GM19438 (cell line): ENCODE results near the gene PHYHD1.

Experiments
- ATAC-seq: cut with Tn5 transposase; IDR thresholded peaks from one replicate; pipeline ENCODE4 v1.9.1; 2021; ENCODE audit warnings: low read depth; ENCODE audit not compliant: unreplicated experiment

The PHYHD1 gene

DNA sequence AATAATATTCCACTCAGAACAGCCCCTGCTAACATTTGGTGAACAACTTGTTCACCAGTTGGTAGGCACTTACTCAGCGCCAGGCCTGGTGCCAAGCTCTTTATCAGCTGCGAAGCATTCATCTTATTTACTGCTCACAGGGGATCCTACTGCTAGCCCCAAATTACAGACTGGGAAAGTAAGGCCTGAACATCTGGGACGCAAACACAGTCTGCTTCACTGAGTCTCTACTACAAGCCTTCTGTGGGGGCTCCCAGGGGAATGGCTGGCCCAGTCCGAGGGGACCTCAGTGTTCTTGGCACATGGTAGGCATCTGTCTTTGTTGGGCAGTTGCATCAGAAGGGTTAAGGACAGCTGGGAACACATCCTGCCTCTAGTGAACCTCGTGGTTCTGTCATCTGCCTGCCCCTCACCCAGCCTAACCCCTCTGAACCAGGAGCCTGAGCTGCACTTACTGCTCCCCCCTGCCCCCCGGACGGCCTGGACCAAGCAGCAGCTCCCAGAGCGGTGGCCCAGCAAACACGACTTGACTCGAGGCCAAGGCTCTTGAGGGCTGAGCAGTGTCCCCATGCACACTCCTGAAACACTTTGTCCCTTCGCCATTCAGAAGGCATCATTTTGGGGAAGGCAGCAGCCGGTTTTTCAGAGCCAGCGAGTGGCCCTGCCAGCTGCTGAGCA is at the start of gene PHYHD1:
Gene PHYHD1 (plus strand): TSS at position 602 of the 678 bp plus-strand sequence. CDS start 1,342 bp downstream, outside the sequence.
- no peak for ATAC-seq

DNA sequence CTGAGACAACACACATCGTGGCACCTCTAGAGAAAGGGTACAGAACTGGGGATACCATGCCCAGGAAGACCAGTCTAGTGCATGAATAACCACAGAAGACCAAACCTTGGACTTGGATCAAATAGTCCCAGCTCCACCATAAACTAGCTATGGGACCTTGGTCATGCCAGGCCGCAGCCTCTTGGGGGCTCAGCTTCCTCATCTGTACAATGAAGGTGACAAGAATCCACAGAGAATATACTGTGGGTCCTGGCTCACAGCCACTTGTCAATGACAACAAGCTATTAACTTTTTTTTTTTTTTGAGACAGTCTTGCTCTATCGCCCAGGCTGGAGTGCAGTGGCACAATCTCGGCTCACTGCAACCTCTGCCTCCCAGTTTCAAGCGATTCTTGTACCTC is 42.9 kb upstream of the PHYHD1 start:
- no peak for ATAC-seq

DNA sequence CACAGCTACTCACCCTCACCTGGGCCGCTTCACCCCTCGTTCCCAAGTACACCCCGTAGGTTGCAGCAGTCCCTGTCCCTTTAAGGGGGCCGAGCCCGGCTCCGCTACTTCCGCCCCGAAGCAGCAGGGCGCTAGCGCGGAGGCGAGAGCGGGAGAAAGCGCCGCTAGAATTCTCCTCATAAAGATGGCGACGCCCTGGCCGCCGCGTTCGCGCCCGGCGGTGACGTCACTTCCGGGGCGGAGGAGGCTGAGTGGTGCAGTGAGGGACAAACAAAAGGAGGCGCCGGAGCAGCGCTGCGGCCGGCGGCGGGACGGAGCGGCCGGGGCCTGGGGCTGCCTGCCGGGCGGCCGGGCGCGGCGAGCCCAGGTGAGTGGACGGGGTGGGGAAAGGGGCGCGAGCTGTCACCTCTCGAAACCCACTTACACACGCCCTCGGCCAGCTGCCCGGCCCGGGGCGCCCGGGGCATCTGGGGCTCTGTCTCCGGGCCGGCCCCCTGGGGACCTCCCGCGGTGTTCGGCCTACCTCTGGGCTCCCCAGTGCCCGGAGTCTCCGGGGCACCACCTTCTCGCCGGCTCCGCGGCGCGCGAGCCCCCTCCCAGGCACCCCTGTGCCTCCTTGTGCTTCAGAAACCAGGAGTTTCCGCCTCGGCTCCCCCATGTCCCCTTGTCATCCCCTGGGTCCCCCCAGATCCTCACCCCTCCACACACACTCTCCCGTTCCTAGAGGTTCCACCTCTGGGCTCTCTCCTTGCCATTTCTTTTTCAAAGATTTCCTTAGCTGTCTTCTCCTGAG is 38.7 kb upstream of the PHYHD1 start, which contains the start of the genes KYAT1 and LRRC8A:
Gene KYAT1 (minus strand): TSS at position 67 of the 793 bp plus-strand sequence. CDS start 36,545 bp downstream, outside the sequence.
Gene LRRC8A (plus strand): TSS at position 250 of the 793 bp plus-strand sequence. CDS start 25,032 bp downstream, outside the sequence.
- ATAC-seq: peak; percentile 72

DNA sequence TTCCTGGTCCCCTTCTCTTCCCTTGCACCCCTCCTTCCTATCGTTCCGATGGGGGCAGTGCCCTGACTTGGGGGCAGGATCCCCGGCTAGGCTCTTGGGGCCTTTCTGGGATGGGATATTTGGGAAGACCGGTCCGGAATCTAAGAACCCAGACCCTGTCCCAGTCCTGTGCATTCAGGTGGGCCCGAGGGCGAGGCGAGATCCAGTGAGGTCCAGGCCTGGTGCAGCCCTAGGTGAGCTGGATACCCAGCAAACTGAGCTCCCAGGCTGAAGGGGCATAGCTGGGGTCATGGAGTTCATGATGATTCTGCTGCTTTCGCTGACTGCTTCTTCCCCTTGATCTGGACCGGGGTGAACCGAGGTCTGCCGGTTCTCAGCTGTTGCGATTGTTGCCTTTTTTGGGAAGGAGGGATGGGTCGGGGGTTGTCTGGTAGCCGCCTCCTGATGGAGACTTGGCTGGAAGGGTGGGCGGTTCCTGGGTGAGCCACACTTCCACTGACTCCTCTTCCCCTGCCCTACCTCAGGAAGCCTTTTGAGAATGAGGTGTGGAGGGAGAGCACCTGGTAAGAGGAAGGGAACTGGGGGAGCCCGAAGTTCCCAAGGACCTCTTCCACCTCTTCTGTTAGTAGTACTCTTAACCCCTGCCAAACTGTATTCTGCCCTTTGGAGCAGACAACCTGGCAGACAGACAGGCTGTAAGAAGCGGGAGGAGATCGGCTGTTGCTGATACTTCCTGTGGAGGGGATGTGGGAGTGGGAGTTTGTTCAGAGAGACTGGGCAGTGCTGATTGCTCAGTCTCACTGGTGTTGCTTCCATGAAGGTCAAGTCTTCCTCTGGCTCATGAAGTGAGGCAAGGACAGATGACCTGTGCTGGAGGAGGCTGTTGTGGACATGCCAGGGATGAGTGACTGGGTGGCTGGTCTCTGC is 37.8 kb upstream of the PHYHD1 start:
- ATAC-seq: no peak

DNA sequence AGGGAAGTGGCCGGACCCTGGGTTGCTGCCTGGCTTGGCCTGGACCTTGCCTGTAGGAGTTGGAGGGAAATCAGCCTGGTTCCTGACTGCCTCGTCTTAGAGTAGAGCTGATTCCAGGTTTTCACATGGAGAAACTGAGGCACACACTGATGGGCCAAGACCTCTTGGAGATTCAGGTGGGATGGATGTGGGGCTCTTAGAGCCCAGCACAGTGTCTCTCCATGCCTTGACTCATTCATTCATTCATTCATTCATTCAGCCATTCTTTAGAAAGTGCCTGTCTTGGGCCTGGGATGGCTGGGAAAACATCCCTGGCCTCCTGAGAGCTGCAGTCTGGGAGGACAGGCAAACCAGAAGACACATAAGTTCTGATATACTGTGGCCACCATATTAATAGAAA is 36.6 kb upstream of the PHYHD1 start:
- ATAC-seq: no peak

DNA sequence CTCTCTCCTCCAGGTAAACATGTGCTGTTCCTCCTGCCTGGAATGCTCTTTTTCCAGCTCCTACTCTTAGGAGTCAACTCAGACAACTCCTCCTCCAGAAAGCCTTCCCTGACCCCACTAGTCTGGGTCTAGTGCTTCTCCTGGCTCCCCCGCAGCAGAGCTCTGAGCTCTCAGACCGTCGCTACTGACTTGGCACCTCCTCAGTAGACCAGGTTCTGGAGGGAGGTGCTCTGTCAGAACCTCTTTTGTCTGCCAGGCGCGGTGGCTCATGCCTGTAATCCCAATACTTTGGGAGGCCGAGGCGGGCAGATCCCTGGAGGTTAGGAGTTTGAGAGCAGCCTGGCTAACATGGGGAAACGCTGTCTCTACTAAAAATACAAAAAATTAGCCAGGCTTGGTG is 35.4 kb upstream of the PHYHD1 start:
- no peak for ATAC-seq

DNA sequence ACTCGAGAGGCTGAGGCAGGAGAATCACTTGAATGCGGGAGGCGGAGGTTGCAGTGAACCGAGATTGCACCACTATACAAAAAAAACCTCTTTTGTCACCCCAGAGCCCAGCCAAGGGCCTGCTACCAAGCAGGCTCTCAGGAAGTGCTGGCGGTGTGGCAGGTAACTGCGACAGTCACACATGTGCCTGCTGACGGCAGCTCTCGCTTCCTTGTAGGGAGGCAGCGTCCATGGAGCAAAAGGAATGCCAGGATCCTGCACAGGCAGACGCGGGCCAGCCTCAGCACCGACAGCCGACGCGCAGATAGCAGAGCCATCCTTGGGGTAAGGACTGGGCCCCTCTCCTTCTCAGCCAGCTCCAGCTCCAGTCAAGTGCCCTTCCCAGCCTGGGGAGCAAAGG is 35.0 kb upstream of the PHYHD1 start:
- ATAC-seq: no peak

DNA sequence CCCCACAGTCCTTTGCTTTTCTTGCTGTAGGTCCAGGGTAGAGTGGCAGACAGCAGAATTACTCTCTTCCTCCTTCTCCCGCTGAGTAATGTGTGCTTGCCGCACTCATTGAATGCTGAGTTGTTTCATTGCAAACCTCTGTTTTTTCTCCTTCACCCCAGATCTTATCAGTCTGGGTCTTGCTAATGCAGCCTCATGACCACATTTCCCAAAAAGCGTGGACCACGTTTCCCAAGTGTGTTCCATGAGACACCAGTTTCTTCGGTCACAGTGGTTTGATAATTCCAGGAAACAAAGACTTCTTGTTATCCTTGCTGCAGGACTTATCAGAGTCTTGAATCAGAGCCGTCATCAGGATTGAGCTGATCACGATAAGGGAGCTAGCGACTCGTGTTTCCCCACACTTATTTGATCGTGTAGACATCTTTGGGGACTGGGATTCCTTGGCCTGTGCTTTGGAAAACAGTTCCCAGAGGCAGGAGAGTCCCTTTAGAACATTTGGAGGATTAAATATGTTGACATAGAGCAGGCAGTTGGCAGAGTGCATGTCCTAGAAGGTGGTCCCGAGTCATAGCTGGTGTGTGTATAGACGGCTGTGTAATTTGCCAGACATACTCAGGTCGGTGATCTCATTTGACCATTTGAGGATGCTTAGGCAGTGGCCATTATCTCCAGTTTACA is 34.4 kb upstream of the PHYHD1 start:
- ATAC-seq: no peak

DNA sequence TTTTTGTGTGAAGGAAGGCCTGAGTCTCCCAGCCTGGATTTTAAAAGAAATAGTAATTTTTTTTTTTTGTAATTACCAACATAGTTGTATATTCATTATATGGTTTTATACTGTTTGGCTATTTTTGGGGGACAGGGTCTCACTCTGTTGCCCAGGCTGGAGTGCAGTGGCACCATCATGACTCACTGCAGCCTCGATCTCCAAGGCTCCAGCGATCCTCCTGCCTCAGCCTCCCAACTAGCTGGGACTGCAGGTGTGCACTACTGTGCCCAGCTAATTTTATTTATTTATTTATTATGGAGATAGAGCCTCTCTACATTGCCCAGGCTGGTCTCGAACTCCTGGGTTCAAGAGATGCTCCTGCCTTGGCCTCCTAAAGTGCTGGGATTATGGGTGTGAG is 33.7 kb upstream of the PHYHD1 start:
- ATAC-seq: no peak

DNA sequence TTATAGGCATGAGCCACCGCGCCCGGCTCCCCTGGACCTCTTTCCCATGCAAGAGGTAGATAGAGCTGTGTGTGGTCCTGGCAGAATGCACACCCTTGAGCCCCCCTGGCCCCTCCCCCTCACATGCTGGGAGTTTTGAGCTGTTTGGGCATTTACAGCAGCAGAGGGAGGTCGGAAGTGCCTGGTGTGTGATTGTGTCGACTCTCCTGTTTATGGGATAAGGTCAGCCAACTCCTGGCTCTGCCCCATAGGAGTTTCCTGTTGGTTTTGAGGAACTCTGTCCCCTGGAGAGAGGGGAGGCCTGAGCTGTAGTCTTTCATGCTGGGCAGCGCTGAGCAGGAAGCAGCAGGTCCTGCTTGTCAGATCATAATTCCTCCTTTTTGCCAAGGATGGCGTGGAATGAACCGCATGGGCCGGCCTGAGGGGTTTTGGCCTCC is 32.9 kb upstream of the PHYHD1 start:
- no peak for ATAC-seq

DNA sequence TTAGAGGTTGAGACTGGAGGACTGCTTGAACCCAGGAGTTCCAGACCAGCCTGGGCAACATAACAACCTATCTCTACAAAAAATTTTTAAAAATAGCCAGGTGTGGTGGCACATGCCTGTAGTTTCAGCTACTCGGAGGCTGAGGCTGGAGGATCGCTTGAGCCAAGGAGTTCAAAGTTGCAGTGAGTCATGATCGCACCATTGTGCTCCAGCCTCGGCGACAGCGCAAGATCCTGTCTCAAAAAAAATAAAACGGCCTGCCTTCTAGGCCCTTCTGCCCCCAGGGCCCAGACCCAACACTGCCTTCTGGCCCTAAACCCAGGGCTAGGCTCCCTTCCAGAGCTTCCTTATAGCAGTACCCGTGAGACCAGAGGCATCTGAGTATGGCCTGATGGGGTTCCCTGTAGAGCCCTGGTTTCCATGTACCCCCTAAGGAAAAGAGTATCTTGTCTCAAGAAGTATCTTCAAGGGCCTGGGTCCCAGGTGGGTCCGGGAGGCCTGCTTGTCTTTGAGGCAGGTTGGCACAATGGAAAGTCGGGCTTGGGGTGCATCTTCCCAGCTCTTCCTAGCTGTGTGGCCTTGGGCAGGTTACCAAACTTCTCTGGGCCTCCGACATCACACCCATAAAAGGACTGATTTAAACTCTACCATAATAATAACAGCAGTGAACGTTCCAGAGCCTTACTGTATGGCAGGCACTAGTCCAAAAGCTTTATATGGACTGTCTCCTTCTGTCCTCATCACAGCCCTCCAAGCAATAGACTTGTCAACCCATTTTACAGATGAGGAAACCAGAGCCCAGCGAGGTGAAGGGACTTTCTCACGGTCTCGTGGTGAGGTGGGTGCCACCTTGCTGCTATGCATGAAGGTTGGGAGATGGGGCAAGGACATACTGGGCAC is 29.2 kb upstream of the PHYHD1 start:
- ATAC-seq: no peak

DNA sequence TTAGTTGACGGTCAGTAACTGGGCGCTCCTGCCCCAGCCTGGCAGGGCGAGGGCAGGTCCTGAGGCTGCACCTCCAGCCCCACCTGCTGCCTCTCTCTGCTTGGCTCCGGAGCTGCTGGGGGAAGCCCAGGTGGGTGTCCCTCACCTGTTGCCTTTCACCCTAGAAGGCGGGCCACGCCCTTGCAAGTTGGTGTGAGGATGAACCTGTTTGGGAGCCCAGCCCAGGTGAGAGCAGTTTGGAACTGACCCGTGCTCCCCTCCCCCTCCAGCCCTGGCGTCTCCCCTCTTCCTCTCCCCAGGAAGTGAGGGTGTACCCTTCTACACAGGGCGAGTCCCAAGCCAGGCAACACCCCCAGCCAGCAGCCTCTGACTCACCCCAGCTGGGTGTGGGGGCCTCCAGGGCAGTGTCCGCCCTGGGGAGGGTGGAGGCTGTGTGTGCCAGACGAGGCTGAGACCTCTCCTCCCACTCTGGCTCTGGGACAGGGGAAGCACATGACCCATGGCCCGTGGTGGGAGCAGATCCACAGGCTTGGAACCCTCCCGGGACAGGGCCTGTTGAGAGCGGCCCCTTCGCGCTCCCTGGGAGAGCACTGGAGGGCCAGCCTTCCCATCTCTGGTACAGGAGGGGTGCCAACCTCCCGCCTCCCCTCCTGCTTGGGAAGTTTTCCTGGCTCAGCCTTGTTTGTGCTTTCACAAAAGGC is 28.4 kb upstream of the PHYHD1 start:
- ATAC-seq: no peak

DNA sequence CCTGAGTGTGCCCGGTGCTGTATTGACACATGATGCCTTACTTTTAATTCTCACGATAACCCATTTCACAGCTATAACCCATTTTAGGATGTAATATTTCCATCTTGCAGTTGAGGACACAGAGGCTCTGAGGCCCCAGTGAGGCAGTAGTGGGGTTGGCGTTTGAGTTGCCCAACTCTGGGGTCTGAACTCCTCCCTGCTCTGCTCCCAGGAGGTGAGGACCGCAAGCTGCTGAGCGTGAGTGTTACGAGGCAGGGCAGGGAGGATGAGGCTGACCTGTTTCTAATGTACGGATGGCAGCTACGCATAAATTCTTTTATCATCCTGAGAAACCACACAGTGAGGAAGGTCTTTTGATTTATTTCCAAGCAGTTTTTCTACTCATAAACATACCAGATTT is 27.4 kb upstream of the PHYHD1 start:
- no peak for ATAC-seq

DNA sequence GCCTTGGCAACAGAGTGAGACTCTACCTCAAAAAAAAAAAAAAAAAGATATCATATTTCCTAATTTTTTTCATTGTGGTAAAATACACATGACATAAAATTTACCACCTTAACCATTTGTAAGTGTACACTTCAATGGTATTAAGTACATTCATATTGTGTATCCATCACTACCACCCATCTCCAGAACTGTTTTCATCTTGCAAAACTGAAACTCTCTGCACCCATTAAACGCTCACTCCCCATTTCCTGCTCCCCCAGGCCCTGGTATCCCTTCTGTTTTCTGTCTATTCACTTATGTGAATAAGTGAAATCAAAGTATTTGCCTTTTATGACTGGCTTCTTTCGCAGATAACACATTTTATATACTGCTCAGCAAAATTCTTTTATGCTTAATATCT is 26.0 kb upstream of the PHYHD1 start:
- no peak for ATAC-seq

DNA sequence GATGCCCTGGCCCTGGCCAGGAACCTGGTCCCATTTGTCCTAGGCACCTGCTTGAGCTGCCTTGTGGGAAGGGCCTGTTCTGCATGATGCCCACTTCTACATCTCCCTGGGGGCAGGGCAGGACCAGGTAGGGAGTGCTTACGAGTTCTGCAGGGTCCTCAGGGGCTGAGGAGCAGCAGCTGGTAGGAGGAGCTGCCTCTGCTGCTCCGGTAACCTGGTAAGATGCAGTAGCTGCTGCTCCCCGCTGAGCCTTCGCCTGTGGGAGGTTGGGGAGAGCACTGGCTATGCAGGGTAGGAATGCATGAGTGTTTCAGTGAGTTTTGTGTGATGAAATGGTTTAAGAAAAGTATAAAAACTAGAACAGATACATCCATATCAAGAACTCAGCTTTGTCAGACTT is 25.2 kb upstream of the PHYHD1 start:
- ATAC-seq: no peak

DNA sequence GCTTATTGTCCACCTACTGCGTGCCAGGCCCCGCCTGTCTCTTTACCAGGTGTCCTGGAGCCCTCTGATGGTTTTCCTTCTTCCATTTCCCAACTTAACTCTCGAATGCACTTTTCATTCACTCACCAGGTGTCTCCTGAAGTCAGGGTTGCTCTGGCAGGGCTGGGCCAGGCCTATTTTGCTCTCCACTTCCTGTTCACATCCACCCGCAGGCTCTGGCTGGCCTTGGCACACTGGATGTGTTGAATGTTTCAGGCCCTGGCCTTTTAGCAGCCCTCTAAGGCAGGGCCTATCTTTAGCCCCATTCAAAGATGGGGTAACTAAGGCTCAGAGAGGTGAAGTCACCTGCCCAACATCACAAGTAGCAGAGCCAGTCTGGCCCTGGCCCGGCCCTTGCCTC is 22.4 kb upstream of the PHYHD1 start:
- no peak for ATAC-seq

DNA sequence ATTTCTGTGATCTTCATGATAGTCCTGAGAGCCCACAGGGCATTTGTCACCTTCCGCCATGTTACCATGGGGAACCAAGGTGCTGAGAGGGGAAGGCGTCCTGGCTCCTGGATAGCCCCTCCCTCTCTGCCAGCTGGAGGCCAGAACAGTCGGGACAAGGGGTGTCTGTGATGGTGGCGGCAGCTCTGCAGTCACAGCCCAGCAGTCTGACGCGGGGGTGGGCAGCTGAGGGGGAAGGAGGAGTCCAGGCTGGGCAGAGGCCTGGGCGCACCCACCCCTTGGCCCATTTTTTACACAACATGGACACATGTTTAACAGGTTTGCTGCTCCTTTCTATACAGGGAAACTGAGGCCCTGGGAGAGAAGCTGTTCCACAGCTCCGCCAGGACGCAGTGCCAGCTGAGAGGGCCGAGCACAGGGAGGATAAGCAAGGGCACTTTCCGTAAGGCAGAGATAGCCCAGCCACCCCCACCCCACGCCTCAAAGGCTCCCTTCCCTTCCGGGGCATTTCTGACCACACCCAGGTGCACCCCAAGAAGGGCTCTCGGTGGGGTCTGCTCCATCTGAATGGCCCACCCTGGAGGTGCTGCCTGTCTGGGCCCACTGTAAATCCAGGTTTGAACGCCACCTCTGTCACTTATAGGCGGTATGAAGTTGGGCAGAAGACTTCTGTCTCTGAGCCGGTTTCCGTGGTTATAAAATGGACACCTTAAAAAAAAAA is 21.8 kb upstream of the PHYHD1 start:
- ATAC-seq: no peak
